IPS-18c (cell line): ENCODE results near the gene CLIC3.

ENCODE experiments used
- H3K4me3 ChIP-seq: 2 replicates; pipeline ENCODE4 v1.7.0; 2013; ENCODE audit warnings: low read depth, mild to moderate bottlenecking, low read length, moderate library complexity; ENCODE audit not compliant: insufficient read depth
- H3K9me3 ChIP-seq: one replicate; pipeline ENCODE4 v1.6.1; 2013; ENCODE audit warnings: mild to moderate bottlenecking, low read length, moderate library complexity; ENCODE audit not compliant: control insufficient read depth, insufficient read depth

Gene CLIC3

GRCh38 chr9:136953771-136954269, 42.5 kb downstream of the CLIC3 start:
- no peak overlapping the region for H3K4me3 ChIP-seq
- no peaks in the 10 kb centered on the region for H3K9me3 ChIP-seq

GRCh38 chr9:136952876-136953770, 43.2 kb downstream of the CLIC3 start:
- no peaks in the 10 kb centered on the region for H3K9me3 ChIP-seq
- H3K4me3 ChIP-seq, result no peak overlapping the region

- Histone ChIP-seq H3K9me3 (no peaks in the 10 kb centered on the region), H3K4me3 (no peak overlapping the region)
Observed at GRCh38 chr9:136952321-136952850, 44.0 kb downstream of the CLIC3 start.

GRCh38 chr9:136951541-136952320, 44.6 kb downstream of the CLIC3 start, which contains the start of gene LCN12:
LCN12 (plus strand) TSS chr9:136952273; CDS start chr9:136952328, 55 bp downstream.
- Histone ChIP-seq H3K4me3 (no peak within 1 kb of the TSS), H3K9me3 (no peaks in the 10 kb centered on the region)

- peak overlapping the region; percentile 71 for H3K4me3 ChIP-seq
- no peaks in the 10 kb centered on the region for H3K9me3 ChIP-seq
Observed at GRCh38 chr9:136950656-136951276, 45.6 kb downstream of the CLIC3 start.

GRCh38 chr9:136949817-136950655, 46.3 kb downstream of the CLIC3 start:
- Histone ChIP-seq H3K9me3 (no peaks in the 10 kb centered on the region), H3K4me3 (peak overlapping the region; percentile 71)

- Histone ChIP-seq H3K9me3 (peaks cover 2% of the 10 kb centered on the region), H3K4me3 (peak overlapping the region; percentile 71)
Observed at GRCh38 chr9:136949239-136949816, 47.0 kb downstream of the CLIC3 start.

GRCh38 chr9:136947955-136948510, 48.3 kb downstream of the CLIC3 start:
- Histone ChIP-seq H3K4me3 (no peak overlapping the region), H3K9me3 (peaks cover 2% of the 10 kb centered on the region)

DNA sequence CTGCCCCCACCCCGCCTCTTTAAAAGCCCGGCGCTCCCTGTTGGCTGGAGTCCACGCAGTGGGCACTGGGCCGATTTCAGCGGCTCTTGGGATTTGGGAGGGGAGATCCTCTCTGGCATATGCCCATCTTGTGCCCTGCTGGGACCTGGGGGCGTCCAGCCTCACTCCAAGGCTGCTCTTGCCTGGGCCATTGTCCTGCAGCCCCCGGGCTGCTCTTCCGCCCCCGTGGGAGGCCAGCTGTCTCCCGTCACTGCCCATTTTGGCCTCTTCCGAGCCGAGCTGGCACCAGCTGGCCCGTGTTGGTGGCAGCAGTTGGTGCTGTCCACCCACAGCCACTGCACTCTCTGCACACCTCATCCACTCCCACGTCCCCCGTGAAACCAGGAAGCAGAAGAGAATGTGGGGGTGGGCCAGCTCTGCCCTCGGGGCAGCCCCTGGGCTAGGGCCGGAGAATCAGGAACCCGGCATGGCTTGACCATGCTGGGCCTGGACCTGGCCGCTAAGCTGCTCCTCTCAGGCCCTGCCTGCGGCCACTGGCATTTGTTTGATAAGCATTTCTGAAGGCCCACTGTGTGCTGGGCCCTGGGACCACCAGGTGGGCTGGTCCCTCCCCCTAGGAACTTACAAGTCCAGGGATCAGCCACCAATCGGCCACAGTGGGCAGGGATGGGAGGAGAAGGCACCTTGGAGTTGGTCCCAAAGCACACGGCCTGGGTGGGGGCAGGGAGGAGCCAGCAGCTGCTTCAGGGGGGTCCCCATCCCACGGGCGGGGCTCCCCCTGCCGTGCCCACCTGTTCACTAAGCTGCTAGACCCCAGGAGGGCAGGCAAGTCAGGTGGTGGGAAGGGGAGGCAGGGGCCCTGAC, 49.1 kb downstream of the CLIC3 start:
- H3K9me3 ChIP-seq, result peaks cover 2% of the 10 kb centered on the region

DNA sequence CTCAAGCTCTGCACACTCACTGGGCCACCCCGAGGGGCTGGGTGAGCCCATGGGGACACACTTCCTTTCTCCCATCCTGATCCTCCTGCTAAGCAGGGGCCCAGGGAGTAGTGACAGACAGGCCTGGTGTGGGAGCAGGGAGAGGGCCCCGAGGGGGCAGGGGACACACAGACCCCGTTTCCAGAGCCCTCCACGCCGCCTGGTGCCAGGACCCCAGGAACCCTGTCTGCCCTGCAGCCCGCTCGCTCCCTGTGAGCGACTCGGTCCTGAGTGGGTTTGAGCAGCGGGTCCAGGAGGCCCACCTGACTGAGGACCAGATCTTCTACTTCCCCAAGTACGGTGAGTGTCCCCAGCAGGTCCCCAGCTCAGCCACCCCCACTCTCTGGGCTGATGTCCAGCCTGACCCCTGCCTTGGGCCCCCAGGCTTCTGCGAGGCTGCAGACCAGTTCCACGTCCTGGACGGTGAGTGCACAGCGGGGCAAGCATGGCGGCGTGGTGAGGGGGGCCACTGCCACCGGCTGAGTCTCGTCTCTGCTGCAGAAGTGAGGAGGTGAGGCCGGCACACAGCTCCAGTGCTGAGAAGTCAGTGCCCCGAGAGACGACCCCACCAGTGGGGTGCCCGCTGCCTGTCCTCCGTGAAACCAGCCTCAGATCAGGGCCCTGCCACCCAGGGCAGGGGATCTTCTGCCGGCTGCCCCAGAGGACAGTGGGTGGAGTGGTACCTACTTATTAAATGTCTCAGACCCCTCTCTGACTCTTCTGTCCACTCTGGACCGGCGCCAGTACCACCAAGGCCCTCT, 49.9 kb downstream of the CLIC3 start:
- Histone ChIP-seq H3K9me3 (peaks cover 2% of the 10 kb centered on the region), H3K4me3 (no peak overlapping the region)

More for the DNA sequence above, 49.1 kb downstream of the CLIC3 start:
- H3K4me3 ChIP-seq, result no peak overlapping the region

DNA sequence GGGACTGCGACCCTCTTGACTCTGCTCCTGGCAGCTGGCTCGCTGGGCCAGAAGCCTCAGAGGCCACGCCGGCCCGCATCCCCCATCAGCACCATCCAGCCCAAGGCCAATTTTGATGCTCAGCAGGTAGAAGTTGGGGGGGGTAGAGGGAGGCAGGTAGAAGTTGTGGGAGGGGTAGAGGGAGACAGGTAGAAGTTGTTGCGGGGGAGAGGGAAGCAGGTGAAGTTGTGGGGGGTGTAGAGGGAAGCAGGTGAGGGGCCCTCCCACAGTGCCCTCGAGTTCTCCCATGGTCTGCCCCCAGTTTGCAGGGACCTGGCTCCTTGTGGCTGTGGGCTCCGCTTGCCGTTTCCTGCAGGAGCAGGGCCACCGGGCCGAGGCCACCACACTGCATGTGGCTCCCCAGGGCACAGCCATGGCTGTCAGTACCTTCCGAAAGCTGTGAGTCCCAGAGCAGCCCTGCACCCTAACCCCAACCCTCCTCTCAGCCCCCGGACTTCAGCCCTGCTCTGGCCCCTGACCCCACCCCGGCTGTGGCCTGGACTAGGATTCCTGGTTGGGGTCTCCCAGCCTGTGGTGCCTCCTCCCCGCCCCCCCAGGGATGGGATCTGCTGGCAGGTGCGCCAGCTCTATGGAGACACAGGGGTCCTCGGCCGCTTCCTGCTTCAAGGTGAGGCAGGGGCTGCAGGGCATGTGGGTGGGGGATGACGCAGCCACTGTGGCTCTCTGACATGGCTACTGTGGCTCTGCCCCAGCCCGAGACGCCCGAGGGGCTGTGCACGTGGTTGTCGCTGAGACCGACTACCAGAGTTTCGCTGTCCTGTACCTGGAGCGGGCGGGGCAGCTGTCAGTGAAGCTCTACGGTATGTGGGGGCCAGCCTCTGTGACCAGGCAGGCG, 50.8 kb downstream of the CLIC3 start:
- H3K9me3 ChIP-seq, result peaks cover 2% of the 10 kb centered on the region
- no peak overlapping the region for H3K4me3 ChIP-seq
